ENCODE measurements around the gene WNT11. TPM values are rescaled to one million over a fixed set of nuclear protein-coding genes. Genes with fewer than 3 reads are reported as not detected.

Gene WNT11
- total and polyA plus RNA-seq, 2 of the 13 experiments (the other 11 are each of a cell fraction or from before 2014, with no cell fraction given): 0.34 to 0.66 TPM

DNA sequence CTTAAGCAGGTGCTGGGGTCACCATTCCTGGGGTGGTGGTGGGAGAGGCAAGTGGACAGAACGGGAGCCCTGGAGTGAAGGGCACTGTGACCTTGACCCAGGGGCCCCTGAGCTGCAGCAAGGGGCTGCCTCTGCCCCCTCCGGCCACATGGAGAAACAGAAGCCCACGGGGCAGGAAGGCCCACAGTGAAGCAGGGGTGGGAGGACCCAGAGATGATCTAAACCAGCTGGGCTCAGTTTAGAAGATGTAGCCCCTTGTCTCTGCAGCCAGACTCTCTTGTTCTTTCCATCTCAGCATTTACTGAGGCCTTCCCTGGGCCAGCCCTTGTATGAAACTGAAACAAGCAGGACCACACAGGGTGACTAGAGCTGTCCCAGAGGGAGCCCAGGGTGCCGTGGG, 30.5 kb downstream of the WNT11 start (continued):
- TF ChIP-seq, protein P1, sequence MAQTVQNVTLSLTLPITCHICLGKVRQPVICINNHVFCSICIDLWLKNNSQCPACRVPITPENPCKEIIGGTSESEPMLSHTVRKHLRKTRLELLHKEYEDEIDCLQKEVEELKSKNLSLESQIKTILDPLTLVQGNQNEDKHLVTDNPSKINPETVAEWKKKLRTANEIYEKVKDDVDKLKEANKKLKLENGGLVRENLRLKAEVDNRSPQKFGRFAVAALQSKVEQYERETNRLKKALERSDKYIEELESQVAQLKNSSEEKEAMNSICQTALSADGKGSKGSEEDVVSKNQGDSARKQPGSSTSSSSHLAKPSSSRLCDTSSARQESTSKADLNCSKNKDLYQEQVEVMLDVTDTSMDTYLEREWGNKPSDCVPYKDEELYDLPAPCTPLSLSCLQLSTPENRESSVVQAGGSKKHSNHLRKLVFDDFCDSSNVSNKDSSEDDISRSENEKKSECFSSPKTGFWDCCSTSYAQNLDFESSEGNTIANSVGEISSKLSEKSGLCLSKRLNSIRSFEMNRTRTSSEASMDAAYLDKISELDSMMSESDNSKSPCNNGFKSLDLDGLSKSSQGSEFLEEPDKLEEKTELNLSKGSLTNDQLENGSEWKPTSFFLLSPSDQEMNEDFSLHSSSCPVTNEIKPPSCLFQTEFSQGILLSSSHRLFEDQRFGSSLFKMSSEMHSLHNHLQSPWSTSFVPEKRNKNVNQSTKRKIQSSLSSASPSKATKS (CRISPR knock-in tag; IDR thresholded peaks at IDR 0.05): no peak
- TF ChIP-seq, protein P2, sequence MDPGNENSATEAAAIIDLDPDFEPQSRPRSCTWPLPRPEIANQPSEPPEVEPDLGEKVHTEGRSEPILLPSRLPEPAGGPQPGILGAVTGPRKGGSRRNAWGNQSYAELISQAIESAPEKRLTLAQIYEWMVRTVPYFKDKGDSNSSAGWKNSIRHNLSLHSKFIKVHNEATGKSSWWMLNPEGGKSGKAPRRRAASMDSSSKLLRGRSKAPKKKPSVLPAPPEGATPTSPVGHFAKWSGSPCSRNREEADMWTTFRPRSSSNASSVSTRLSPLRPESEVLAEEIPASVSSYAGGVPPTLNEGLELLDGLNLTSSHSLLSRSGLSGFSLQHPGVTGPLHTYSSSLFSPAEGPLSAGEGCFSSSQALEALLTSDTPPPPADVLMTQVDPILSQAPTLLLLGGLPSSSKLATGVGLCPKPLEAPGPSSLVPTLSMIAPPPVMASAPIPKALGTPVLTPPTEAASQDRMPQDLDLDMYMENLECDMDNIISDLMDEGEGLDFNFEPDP (CRISPR knock-in tag; conservative IDR thresholded peaks at IDR 0.05): 0 out of 2 replicates have a peak, but pooled peaks have one; percentile 60
- TF ChIP-seq NR2F6 (IDR thresholded peaks at IDR 0.05): peak; percentile 77
- TF ChIP-seq NR2F6 (CRISPR knock-in tag; IDR thresholded peaks at IDR 0.05): peak; percentile 60; the same call in 1 of the 2 replicates

DNA sequence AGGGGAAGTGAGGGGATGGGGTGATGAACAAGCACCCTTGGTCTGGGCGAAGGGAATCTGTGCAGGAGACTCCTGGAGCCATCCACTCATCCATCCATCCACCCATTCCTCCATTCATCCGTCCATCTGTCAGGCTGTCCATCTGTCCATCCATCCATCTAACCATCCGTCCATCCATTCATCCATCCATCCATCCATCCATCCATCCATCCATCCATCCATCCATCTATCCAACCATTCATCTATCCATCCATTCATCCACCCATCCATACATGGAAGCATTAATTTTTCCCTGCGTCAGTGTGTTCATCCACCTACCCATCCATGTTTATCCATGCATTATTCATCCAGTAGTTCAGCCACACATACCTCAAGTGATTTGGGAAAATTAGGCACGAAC, 32.0 kb downstream of the WNT11 start:
- intact Hi-C loops (cut with micrococcal nuclease; ENCODE audit: unreplicated experiment) (no loop called here), in situ Hi-C loops (cut with HindIII; ENCODE audit: extremely low pct_ligation_motif_present, low pct_unique_long_range_greater_than_20kb) (no loop called here)
- POLR2A ChIA-PET: no interaction called here
- no peak for TF ChIP-seq ZNF747 (CRISPR knock-in tag; IDR thresholded peaks at IDR 0.05; ENCODE audit: borderline replicate concordance)
- no peak for TF ChIP-seq ZFP1 (CRISPR knock-in tag; IDR thresholded peaks at IDR 0.05)
- TF ChIP-seq HDAC6 (IDR thresholded peaks at IDR 0.05; ENCODE audit: low read depth, low read length): no peak
- no peak for TF ChIP-seq ZNF430 (CRISPR knock-in tag; IDR thresholded peaks at IDR 0.05)
- no peak overlapping the region for H2AFZ ChIP-seq (ENCODE audit: low read length)
- no peaks in the 10 kb centered on the region for H3K9me3 ChIP-seq (ENCODE audit: low read length)
- no peak for DNase-seq (ENCODE audit: low spot score)
- FAIRE-seq: no peak
- no TSS peak for BruUV-seq (replicated peaks)
- H3K4me1 ChIP-seq (ENCODE audit: insufficient read depth, low read length): peaks cover 47% of the 10 kb centered on the region
- H3K79me2 ChIP-seq (ENCODE audit: insufficient read depth, low read length): no peaks in the 10 kb centered on the region
- no peak overlapping the region for H3K27ac ChIP-seq (ENCODE audit: extremely low read length, insufficient read depth, low read length)
- no peak overlapping the region for H3K4me3 ChIP-seq (replicated peaks in 1 of 3; ENCODE audit: insufficient read depth in 1 of 3, low read depth in 2 of 3, low read length in 3 of 3)
- 65% methylated on average over 5 of the region's 5 CpGs for WGBS (ENCODE audit: low lambda C conversion rate)
- no peaks in the 10 kb centered on the region for H3K36me3 ChIP-seq (replicated peaks in 1 of 2; ENCODE audit: control insufficient read depth in 1 of 2, insufficient read depth in 2 of 2, low read length in 2 of 2)
- no peak for ATAC-seq
- CTCF ChIA-PET (ENCODE audit: low intra/inter-chr PET ratio, low total read pairs): no interaction called here
- peaks cover under 1 to 5% of the 10 kb centered on the region in 2 experiments; a peak in 3 of 5 replicates for H3K27me3 ChIP-seq (ENCODE audit: control insufficient read depth in 1 of 2, insufficient read depth in 2 of 2, low read length in 2 of 2)
- H4K20me1 ChIP-seq (ENCODE audit: insufficient read depth, low read length): no peaks in the 10 kb centered on the region
- no peak overlapping the region for H3K9ac ChIP-seq (ENCODE audit: insufficient read depth, low read depth, low read length)
- no peak overlapping the region for H3K4me2 ChIP-seq (ENCODE audit: low read depth, low read length)
